GM18520 (cell line): ENCODE data around the gene PALLD.

Experiments used
- ATAC-seq: cut with Tn5 transposase; IDR thresholded peaks from one replicate; pipeline ENCODE4 v1.9.1; 2021; ENCODE audit not compliant: unreplicated experiment

Gene PALLD

GRCh38 chr4:168524006-168524405 is 27.2 kb downstream of the PALLD start:
- no peak for ATAC-seq

- no peak for ATAC-seq
Measured at GRCh38 chr4:168524897-168525296, 28.0 kb downstream of the PALLD start.

- no peak for ATAC-seq
Measured at GRCh38 chr4:168527560-168527959, 30.7 kb downstream of the PALLD start.

GRCh38 chr4:168528131-168528949 is 31.5 kb downstream of the PALLD start:
- no peak for ATAC-seq

GRCh38 chr4:168529257-168529656 is 32.4 kb downstream of the PALLD start:
- ATAC-seq = no peak

GRCh38 chr4:168531305-168531704 is 34.5 kb downstream of the PALLD start:
- ATAC-seq = no peak

GRCh38 chr4:168534535-168534934 is 37.7 kb downstream of the PALLD start:
- ATAC-seq = no peak

- no peak for ATAC-seq
Measured at GRCh38 chr4:168535689-168536088, 38.8 kb downstream of the PALLD start.

GRCh38 chr4:168536448-168536847 is 39.6 kb downstream of the PALLD start:
- no peak for ATAC-seq

- ATAC-seq = no peak
Measured at GRCh38 chr4:168537086-168537485, 40.2 kb downstream of the PALLD start.

GRCh38 chr4:168537571-168537970 is 40.7 kb downstream of the PALLD start:
- ATAC-seq = no peak

- no peak for ATAC-seq
Measured at GRCh38 chr4:168538632-168539031, 41.8 kb downstream of the PALLD start.

- no peak for ATAC-seq
Measured at GRCh38 chr4:168540086-168540485, 43.2 kb downstream of the PALLD start.

- no peak for ATAC-seq
Measured at GRCh38 chr4:168540503-168541265, 43.8 kb downstream of the PALLD start.

GRCh38 chr4:168541266-168541953 is 44.6 kb downstream of the PALLD start:
- ATAC-seq = no peak

GRCh38 chr4:168549143-168549542 is 52.3 kb downstream of the PALLD start:
- ATAC-seq = no peak

GRCh38 chr4:168550064-168550766 is 53.4 kb downstream of the PALLD start:
- ATAC-seq = no peak

- no peak for ATAC-seq
Measured at GRCh38 chr4:168551211-168551610, 54.4 kb downstream of the PALLD start.

- ATAC-seq = no peak
Measured at GRCh38 chr4:168551945-168552695, 55.3 kb downstream of the PALLD start.

- no peak for ATAC-seq
Measured at GRCh38 chr4:168553714-168554370, 57.0 kb downstream of the PALLD start.
